NB4 (cell line): ENCODE results near the gene CSAG3.
"Not testable (repeated sequence)": the region's sequence is repeated elsewhere in the genome, so short reads cannot be mapped to it uniquely, and the experiment has no call there.

Source experiments
- DNase-seq: peaks from one replicate; pipeline ENCODE4 v3.0.0; 2010; ENCODE audit warnings: low read depth
- H3K4me3 ChIP-seq: one replicate; pipeline ENCODE4 v1.5.1; 2011; ENCODE audit warnings: mild to moderate bottlenecking, low read depth, low read length, moderate library complexity
- CTCF ChIP-seq: IDR thresholded peaks from one replicate; pipeline ENCODE4 v1.5.1; 2012; ENCODE audit warnings: low read depth, low read length
- MAX ChIP-seq: IDR thresholded peaks from 2 replicates; pipeline ENCODE4 v1.6.1; 2011; ENCODE audit warnings: low read depth, low read length
- MYC ChIP-seq: IDR thresholded peaks from 2 replicates; pipeline ENCODE4 v1.6.1; 2011; ENCODE audit warnings: low read depth, low read length
- POLR2A ChIP-seq: IDR thresholded peaks from 2 replicates; pipeline ENCODE4 v1.6.1; 2011; ENCODE audit warnings: mild to moderate bottlenecking; ENCODE audit not compliant: insufficient read length; ENCODE audit errors: extremely low read depth

Gene CSAG3

GRCh38 chrX:152735860-152736511 lies 23.0 kb upstream of the CSAG3 start:
- TF ChIP-seq MYC (no peak), POLR2A (no peak)
- no peak for DNase-seq
- no peak overlapping the region for H3K4me3 ChIP-seq

GRCh38 chrX:152736528-152736927 lies 22.5 kb upstream of the CSAG3 start:
- not testable (repeated sequence) for DNase-seq, H3K4me3 ChIP-seq

- no peak for DNase-seq
- no peak overlapping the region for H3K4me3 ChIP-seq
- TF ChIP-seq MAX (no peak), MYC (no peak), CTCF (no peak), POLR2A (no peak)
Measured at GRCh38 chrX:152738560-152738959, 20.5 kb upstream of the CSAG3 start.

- not testable (repeated sequence) for H3K4me3 ChIP-seq, DNase-seq
Measured at GRCh38 chrX:152753686-152754650, 5.0 kb upstream of the CSAG3 start, which contains the start of gene MAGEA2. Gene MAGEA2 (minus strand): TSS chrX:152753842. CDS start chrX:152751363, 2,479 bp downstream.

- not testable (repeated sequence) for H3K4me3 ChIP-seq, DNase-seq
Measured at GRCh38 chrX:152754871-152755270, 4.1 kb upstream of the CSAG3 start.

GRCh38 chrX:152759544-152759943 lies 526 bp downstream of the CSAG3 start:
- H3K4me3 ChIP-seq, DNase-seq: not testable (repeated sequence)

GRCh38 chrX:152761582-152761981 lies 2.6 kb downstream of the CSAG3 start:
- not testable (repeated sequence) for DNase-seq

GRCh38 chrX:152766562-152766961 lies 7.5 kb downstream of the CSAG3 start:
- DNase-seq, H3K4me3 ChIP-seq: not testable (repeated sequence)

More at GRCh38 chrX:152761582-152761981, 2.6 kb downstream of the CSAG3 start:
- not testable (repeated sequence) for H3K4me3 ChIP-seq

- DNase-seq, H3K4me3 ChIP-seq: not testable (repeated sequence)
Measured at GRCh38 chrX:152769549-152770289, 10.7 kb downstream of the CSAG3 start, which contains the start of gene MAGEA6. Gene MAGEA6 (minus strand): TSS chrX:152769689. CDS start chrX:152767650, 2,039 bp downstream.

GRCh38 chrX:152787062-152787461 lies 28.0 kb downstream of the CSAG3 start:
- not testable (repeated sequence) for H3K4me3 ChIP-seq, DNase-seq

GRCh38 chrX:152798945-152799344 lies 39.9 kb downstream of the CSAG3 start:
- no peak for DNase-seq
- TF ChIP-seq CTCF (no peak), MAX (no peak), MYC (no peak), POLR2A (no peak)
- H3K4me3 ChIP-seq, result no peak overlapping the region
